Sciatic nerve (tissue), 2 donors: Measurements from ENCODE around the gene MIER2. TPM values are rescaled to one million over a fixed set of nuclear protein-coding genes. Genes with fewer than 3 reads are reported as not detected.
"Not testable (repeated sequence)": the region's sequence is repeated elsewhere in the genome, so short reads cannot be mapped to it uniquely, and the experiment has no call there.

Experiments
- ATAC-seq: fragments of 200-7000 bp; cut with Tn5 transposase; one replicate; pipeline ENCODE4 v1.9.1; 2020; ENCODE audit warnings: mild to moderate bottlenecking, moderate library complexity
- DNase-seq: peaks from one replicate; pipeline ENCODE4 v3.0.0-alpha.2; 2020; ENCODE audit warnings: low spot score
- intact Hi-C: fragments of 100-400 bp; cut with DNase I; formaldehyde crosslinking; loops from one replicate; pipeline ENCODE4 v1.14.2; 2022
- total RNA-seq: library from RNA; stranded (reverse); fragmentation: NEBNext Ultra II Directional; extraction: Animal tissue kit (Norgen Biotek cat#: 25700); gene quantifications from one replicate; pipeline ENCODE4 v1.2.1, GENCODE V29; 2021
- donor health status: DM: no; HTN: no; CAD: no.
- donor health status: DM: no; HTN: no; CAD: no.

MIER2 gene, protein sequence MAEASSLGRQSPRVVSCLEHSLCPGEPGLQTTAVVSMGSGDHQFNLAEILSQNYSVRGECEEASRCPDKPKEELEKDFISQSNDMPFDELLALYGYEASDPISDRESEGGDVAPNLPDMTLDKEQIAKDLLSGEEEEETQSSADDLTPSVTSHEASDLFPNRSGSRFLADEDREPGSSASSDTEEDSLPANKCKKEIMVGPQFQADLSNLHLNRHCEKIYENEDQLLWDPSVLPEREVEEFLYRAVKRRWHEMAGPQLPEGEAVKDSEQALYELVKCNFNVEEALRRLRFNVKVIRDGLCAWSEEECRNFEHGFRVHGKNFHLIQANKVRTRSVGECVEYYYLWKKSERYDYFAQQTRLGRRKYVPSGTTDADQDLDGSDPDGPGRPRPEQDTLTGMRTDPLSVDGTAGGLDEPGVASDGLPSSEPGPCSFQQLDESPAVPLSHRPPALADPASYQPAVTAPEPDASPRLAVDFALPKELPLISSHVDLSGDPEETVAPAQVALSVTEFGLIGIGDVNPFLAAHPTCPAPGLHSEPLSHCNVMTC
- total RNA-seq, result 24.5 TPM

DNA sequence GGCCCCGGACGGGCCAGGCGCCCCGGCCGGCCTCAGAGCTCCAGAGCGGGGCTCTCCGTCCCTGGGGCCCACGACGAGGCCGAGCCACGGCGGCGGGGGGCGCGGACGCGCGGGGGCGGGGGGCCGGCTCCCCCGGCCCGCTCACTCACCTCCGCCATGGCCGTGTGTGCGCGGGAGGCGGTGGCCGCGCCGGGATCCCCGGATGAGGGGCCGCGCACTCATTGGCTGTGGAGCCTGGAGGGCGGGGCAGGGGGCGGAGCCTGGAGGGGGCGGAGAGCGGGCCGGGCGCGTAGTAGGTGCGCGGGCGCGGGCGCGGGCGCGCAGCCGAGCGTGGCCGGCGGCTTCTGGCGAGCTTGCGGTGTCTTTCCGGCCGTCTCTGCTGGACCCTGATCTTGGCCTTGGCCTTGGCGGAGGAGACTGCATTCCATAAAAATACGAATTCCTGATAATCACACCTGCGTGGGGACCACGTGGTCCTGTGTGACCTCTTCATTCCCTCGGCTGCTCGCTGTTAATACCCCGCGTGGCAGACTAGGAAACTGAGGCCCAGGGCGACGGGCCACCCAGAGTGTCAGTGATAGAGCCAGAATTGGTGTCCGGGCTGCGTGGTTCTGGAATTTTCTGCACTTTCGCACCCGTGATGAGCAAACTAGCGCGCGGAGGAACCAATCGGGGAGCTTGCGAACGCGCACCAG is at the start of gene MIER2:
MIER2 (minus strand) TSS at position 172 of the 695 bp plus-strand sequence; CDS start at position 158, 14 bp downstream.
- DNase-seq (peak; percentile 90), ATAC-seq (peak; percentile 96)
- intact Hi-C loops, result no loop called here

DNA sequence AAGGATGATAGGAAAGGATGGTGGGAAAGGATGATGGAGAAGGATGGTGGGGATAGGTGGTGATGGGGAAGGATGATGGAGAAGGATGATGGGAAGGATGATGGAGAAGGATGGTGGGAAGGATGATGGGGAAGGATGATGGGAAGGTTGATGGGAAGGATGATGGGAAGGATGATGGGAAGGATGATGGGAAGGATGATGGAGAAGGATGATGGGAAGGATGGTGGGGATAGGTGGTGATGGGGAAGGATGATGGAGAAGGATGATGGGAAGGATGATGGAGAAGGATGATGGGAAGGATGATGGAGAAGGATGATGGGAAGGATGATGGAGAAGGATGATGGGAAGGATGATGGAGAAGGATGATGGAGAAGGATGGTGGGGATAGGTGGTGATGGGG is 49.0 kb upstream of the MIER2 start:
- DNase-seq, ATAC-seq, intact Hi-C loops: not testable (repeated sequence)

DNA sequence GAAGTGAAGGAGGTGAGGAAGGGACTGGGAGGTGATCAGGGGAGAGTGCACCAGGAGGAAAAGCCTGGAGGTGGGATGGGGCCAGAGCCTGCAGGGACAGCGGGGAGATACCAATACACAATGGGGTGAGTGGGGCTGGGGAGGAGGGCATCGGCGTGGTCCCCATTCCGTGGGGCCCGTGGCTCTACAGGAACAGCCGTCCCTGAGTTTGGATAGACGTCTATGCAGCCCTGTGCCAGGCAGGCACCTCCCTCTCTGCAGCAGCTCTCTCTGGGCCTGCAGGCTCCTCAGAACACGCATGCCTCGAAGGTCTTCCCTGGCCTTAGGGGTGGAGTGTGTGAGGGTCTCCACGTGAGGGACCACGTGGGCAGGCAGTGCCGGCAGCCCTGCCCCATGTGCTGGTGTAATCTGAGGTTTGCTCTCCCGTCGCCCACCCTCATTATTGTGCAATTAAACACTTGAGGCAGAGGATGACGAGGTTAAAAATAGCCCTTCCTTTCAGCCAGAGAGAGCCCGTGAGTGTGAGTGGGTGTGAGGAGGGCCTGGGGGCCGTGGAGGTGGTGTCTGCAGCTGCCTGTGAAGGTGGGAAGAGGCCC is 47.9 kb upstream of the MIER2 start:
- ATAC-seq, result no peak
- no peak for DNase-seq
- intact Hi-C loops, result no loop called here

DNA sequence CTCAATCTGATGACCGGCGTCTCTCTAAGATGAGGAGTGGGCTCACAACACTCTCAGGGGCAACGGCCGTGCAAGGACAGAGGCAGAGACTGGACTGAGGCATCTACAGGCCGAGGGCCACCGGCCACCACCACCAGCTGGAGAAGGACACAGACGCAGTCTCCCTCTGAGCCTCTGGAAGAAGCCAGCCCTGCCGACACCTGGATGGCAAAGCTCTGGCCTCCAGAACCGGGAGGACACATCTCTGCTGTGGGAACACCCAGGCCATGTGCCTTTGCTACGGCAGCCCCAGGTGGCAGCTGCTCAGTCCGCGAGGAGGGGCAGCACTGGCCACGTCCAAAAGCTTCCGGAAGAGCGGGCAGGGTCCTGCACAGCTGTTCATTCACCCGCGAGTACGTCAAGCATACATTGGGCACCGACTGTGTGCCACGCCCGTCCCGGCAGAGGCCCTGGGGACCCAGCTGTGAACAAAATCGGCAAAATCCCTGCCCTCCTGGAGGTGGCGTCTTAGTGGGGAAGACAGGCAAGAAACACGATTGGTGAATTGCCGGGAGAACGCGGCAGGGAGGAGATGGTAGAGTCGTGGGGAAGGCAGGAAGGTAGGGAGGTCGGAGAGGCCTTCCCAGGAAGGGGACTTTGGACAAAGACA is 47.3 kb upstream of the MIER2 start:
- DNase-seq (peak; percentile 46), ATAC-seq (no peak)
- intact Hi-C loops, result no loop called here

DNA sequence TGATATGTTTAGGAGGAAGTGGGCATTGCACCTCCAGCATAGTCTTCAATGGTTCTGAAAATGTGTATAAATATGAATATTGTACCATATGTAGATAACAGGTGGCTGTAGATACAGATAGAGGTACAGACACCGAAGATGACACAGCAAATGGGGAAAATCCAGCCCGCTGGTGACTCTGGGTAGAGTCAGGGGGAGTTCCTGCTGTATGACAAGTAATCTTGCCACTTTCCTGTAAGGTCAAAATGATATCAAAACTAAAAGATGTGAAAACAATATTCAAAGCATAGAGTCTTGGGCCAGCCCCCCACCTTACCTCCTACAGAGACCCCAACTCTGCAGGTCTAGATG is 46.6 kb upstream of the MIER2 start:
- intact Hi-C loops, result no loop called here
- no peak for DNase-seq
- ATAC-seq, result no peak

DNA sequence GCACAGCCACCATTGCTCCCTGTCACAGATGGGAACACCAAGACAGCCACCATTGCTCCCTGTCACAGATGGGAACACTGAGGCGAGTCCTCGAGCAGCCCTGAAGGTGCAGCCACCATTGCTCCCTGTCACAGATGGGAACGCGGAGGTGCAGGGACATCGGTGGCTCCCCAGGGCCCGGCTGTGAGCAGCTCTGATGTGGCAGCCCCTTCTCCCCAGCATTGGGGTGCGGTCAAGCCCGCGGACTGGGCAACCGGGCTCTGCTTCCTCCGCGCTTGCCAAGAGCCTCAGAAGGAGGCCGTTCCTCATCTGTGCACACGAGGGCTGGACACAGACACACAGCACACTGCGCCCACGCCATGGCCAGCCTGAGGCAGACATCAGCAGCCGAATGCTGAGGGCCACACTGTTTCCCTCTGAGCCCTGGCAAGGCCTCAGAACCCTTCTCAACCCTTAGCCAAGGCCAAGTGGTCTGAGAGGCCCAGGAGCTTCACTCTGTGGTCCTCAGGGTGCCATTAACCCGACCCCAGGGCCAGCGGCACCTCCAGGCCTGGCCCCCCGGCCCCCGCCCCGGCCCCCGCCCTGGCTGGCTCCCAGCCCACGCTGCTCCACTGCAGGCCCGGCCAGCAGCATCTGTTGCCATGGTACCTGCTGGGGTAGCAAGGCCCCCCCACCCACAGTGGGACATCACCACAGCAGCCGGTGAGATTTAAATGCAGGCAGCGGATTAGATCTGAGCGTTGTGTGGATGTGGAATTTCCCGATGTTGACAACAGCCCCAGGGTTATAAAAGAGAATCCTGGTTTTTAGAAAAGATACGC is 46.0 kb upstream of the MIER2 start:
- intact Hi-C loops, result no loop called here
- no peak for ATAC-seq
- peak; percentile 40 for DNase-seq

DNA sequence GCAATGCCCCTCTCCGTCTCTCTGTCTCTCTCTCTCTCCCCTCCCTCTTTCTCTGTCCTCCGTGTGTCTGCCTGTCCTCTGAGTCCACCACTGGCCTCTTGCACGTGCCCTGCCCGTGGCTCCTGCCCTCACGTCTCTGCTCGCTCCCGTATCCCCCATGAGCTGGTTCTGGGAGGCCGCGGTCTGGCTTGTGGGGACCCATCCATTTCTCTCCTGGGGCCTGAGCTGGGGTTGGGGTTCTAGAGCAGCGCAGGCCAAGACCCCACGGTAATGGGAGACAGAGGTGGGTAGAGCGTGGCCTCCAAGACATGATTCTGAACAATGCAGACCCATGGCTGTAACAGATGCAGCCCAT is 45.3 kb upstream of the MIER2 start:
- DNase-seq (peak; percentile 23), ATAC-seq (no peak)
- intact Hi-C loops, result no loop called here

DNA sequence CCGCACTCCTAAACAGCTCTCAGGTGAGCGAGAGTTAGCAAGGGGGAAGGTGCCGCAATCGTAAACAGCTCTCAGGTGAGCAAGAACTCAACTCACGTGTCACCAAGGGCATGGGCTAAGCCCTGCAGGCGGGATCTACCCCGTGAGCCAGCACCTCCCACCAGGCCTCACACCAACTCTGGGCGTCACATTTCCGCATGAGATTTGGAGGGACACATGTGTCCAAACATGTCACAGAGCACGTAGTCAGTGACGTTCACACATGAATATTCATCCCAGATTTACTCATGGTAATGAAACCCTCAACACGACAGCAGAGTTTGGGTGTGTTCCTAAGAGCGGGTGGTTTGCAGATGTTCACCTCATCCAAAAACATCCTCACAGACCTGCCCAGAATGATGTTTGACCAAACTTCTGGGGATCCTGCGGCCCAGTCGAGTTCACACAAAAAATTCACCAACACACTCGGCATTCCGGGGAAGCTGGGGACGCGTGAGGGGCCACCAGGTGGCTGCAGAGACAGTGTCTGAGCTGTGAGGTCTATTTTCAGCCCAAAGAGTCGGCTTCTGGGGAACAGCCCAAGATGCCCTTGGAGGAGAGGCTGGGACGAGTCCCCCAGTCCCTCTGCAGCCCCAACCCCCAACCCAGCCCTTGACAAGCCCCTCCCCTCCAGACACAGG is 44.8 kb upstream of the MIER2 start:
- intact Hi-C loops, result no loop called here
- DNase-seq (peak; percentile 23), ATAC-seq (no peak)

DNA sequence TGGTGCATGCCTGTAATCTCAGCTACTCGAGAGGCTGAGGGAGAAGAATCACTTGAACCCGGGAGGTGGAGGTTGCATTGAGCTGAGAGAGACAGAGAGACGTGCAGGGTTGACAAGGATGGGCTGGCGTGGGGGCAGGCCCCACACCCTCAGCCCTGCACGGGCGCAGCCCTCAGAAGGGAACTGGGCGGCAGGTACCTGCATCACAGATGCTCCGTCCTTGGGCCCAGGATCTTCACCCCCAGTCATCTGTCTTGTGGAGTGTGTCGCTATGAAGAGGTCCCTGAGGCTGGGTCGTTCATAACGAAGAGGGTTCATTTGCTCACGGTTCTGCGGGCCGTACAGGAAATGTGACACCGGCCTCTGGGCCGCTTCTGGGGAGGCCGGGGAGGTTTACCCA is 44.1 kb upstream of the MIER2 start:
- no peak for DNase-seq
- intact Hi-C loops, result no loop called here
- no peak for ATAC-seq

DNA sequence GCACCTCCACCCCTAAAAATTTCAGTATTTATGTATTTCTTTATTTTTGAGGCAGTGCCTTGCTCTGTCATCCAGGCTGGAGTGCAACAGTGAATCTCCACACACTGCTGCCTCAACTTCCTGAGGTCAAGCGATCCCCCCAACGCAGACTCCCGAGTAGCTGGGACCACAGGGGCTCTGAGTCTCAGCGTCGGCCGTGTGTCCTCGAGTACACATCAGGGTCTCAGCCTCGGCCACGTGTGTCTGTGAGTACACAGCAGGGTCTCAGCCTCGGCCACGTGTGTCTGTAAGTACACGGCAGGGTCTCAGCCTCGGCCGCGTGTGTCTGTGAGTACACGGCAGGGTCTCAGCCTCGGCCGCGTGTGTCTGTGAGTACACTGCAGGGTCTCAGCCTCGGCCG is 43.2 kb upstream of the MIER2 start:
- DNase-seq (no peak), ATAC-seq (no peak)
- intact Hi-C loops, result no loop called here

DNA sequence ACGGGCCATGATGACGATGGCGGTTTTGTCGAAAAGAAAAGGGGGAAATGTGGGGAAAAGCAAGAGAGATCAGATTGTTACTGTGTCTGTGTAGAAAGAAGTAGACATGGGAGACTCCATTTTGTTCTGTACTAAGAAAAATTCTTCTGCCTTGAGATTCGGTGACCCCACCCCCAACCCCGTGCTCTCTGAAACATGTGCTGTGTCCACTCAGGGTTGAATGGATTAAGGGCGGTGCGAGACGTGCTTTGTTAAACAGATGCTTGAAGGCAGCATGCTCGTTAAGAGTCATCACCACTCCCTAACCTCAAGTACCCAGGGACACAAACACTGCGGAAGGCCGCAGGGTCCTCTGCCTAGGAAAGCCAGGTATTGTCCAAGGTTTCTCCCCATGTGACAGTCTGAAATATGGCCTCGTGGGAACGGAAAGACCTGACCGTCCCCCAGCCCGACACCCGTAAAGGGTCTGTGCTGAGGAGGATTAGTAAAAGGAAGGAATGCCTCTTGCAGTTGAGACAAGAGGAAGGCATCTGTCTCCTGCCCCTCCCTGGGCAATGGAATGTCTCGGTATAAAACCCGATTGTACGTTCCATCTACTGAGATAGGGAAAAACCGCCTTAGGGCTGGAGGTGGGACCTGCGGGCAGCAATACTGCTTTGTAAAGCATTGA is 42.2 kb upstream of the MIER2 start:
- ATAC-seq, intact Hi-C loops: not testable (repeated sequence)
- peak; percentile 22 for DNase-seq

DNA sequence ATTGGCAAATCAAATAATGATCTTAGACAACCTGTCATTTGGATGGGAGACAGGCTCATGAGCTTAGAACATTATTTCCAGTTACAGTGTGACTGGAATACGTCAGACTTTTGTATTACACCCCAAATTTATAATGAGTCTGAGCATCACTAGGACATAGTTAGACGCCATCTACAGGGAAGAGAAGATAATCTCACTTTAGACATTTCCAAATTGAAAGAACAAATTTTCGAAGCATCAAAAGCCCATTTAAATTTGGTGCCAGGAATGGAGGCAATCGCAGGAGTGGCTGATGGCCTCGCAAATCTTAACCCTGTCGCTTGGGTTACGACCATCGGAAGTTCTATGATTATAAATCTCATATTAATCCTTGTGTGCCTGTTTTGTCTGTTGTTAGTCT is 41.6 kb upstream of the MIER2 start:
- intact Hi-C loops, DNase-seq, ATAC-seq: not testable (repeated sequence)

DNA sequence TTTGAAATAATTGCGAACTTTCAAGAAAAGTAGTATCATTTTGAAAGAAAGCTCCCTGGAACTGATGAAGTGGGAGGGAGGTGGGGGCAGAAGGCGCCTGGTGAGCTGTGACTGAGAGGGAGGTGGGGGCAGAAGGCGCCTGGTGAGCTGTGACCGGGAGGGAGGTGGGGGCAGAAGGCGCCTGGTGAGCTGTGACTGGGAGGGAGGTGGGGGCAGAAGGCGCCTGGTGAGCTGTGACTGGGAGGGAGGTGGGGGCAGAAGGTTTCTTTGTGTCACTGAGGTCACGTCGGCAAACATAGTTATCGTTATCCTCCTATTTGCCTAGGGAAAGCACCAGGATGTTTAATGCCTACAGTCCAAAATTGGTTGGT is 40.2 kb upstream of the MIER2 start:
- ATAC-seq (no peak), DNase-seq (no peak)
- intact Hi-C loops, result no loop called here

DNA sequence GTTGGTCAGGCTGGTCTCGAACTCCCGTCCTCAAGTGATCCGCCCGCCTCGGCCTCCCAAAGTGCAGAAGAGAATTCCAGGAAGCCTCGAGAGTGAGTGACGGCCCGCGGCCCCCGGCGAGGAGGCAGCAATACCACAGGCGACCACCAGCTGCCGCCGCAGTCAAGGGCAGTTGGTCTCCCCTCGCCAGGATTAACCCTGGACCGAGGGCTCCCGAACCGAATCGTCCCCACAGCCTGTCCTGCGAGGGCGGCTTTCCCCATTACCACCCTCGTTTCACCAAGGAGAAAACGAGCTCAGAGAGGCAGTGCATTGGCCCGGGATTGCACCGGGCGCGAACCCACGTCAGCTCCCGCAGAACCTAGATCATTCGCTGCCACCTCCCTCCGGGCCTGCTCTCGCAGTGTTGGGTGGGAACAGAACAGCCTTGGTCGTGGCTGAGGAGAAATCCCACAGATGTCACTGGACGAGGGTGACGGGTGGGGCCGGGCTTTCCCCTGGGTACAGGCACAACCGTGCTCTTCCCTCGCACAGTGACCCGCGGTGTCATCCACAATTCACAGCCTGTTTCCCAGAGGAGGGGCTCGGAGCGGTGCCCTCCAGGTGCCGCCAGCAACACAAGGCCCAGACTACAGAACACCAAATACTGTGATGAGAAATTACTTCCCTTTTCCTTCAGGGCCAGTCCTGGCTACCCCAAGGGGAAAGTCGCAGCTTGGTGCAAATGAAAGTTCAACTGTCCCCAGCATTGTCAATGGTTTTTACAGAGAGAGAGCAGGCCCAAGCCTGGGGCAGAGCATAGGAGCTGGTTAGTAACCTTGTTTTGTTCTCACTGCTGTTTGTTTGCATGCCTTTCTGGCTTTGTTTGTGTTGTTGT is 39.6 kb upstream of the MIER2 start:
- DNase-seq (no peak), ATAC-seq (peak; percentile 72)
- intact Hi-C loops, result no loop called here

DNA sequence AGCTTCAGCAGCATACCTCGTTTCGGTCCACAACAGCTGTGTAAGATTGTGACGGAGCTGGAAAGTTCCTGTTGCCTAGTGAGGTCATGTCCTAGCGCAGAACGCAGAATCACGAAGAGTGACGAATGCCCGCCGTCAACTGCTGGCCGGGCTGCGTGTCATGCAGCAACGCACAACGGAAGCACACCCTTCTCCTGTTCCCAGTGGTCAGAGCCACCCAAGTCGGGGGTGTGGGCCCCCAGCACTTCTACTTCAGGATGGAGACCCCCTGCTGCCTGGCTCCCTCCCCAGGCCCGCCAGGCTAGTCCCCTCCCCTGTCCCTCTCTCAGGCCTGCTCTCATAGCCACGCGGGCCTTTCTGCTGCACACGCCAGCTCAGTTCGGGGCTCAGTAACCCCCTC is 38.4 kb upstream of the MIER2 start:
- intact Hi-C loops, result no loop called here
- no peak for DNase-seq
- ATAC-seq, result no peak

DNA sequence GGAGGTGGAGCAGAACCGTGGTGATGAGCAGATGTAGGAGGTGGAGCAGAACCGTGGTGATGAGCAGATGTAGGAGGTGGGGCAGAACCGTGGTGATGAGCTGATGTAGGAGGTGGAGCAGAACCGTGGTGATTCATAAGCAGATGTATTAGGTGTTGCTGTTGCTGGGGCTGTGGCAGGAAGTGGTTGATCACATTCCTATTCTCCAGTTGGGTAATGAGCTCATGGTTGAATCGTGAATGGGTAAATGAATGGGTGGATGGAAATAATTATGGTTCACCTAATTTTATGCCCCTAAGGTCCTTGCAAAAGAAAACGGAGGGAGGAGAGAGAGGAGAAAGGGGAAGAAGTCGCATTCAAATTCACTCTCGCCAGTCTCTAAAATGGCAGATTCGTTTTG is 38.0 kb upstream of the MIER2 start:
- DNase-seq, intact Hi-C loops, ATAC-seq: not testable (repeated sequence)

DNA sequence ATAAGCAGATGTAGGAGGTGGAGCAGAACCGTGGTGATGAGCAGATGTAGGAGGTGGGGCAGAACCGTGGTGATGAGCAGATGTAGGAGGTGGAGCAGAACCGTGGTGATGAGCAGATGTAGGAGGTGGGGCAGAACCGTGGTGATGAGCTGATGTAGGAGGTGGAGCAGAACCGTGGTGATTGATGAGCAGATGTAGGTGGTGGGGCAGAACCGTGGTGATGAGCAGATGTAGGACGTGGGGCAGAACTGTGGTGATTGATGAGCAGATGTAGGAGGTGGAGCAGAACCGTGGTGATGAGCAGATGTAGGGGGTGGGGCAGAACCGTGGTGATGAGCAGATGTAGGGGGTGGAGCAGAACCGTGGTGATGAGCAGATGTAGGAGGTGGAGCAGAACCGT is 37.3 kb upstream of the MIER2 start:
- ATAC-seq, intact Hi-C loops: not testable (repeated sequence)

More for the DNA sequence above, 37.3 kb upstream of the MIER2 start:
- DNase-seq, result not testable (repeated sequence)
